ENCODE data around the gene TMEM252.

TMEM252 gene

DNA sequence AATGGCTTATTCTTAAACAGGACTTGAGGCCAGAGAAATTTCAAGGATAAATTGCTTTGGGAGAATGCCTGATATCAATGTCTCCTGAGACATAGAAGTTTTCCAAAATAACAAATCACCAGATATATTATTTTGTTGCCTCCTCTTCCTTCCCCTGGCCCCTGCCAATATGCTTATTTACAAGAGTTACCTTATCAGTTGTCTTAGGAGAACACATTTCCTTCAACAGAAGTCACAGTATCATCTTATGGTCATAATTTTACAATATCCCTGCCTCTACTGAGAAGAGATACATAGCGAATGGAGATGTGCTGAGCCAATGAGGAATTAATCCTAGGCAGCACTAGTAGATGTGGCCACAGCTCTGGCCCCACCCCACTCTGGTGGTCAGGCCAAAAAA, 43.1 kb downstream of the TMEM252 start:
- DNase-seq (ENCODE audit: low read depth), result no peak

GRCh38 chr9:68496356-68496755, 44.3 kb downstream of the TMEM252 start:
- DNase-seq (ENCODE audit: low read depth), result no peak

DNA sequence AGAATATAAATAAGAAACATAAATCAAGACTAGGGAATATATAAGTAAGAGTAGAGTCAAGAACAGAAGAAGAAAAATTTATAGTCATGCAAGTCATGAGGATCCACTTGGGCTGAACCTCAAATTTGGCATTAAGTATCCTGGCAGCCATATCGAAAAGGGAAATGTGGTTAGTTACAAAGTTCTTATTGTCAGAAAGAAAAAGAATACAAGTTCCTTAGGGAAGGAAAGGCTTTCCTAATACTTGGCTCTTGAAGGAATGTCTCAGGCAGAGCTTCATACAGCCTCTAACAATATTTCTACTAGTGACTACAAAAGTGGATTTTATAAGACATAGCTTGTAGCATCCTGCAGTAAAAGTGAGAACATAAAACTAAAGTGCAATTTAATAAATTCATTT, 45.4 kb downstream of the TMEM252 start:
- DNase-seq (ENCODE audit: low read depth), result no peak

DNA sequence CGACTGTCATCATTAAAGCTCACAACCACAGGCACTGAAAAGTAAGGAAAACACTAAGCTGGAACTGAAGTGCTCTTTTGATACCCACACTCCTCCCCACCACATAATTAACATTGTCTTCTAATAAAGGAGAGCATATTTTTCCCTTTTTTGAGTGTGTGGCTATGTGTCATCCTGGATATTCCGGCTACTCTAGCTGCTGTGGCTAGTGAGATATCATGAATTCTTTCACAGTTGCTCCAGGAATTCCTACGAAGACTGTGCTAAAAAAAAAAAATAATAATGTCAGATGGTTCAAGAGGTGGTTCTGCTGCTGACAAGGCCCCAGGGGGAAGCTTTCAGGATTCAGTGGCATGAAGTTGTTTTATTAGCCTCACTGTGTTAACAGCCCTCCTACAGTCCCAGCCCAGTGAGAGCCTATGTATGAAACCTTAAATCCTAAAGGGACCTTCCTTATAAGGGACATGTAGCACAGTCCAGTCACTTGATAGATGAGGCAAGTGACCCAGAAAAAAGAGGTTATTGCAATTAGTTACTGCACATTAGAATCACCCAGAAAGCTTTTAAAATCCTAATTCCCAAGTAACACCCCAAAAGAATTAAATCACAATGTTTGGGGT, 46.6 kb downstream of the TMEM252 start:
- DNase-seq (ENCODE audit: low read depth), result no peak

DNA sequence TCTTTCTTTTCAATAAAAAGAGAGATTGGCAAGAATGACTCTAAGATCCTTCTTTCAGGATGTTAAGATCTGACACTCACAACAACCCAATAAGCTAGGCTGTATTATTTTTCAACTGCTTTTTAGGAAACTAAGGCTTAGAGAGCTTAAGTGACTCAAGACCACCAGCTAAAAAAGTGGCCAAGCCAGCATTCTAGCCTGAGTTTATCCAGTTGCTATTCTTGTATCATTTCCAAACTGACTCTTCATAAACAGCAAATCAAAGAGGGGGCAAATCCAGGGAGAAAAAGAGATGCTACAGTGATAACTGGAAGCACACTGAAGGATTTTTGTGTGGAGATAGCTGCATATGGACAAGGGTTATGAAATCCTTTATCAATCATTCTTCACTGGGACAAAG, 47.1 kb downstream of the TMEM252 start:
- DNase-seq (ENCODE audit: low read depth), result no peak

DNA sequence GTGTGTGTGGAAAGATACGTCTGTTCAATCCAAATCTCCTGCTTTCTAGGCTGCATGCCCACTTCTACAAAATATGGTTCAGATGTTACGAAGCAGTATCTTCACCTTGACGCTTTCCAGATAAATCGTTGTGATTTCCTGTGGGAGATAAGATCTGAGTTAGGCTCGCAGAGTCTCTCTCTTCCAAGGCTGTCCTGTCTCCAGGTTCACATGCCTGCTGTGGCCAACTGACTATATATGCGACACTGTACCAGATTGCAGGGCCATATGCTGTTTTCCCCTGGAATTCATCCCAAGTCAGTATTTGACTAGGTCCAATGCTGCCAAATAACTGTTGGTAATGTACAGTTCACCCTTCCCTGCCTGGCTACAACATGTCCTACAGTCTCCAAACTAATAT, 47.9 kb downstream of the TMEM252 start:
- DNase-seq (ENCODE audit: low read depth), result no peak

- no peak for DNase-seq (ENCODE audit: low read depth)
Observed at GRCh38 chr9:68489646-68490045, 51.0 kb downstream of the TMEM252 start.

- DNase-seq (ENCODE audit: low read depth), result no peak
Observed at GRCh38 chr9:68488126-68488525, 52.6 kb downstream of the TMEM252 start.
